Colonic mucosa (tissue), 4 donors: ENCODE measurements around the gene SPEG. TPM values are rescaled to one million over a fixed set of nuclear protein-coding genes. Genes with fewer than 3 reads are reported as not detected.

Experiments used
- DNase-seq: peaks from one replicate; pipeline ENCODE4 v3.0.0-alpha.2; 2020
- H3K27ac ChIP-seq: fragments of 200-600 bp; one replicate; pipeline ENCODE4 v1.8.0; 2021
- H3K27me3 ChIP-seq: fragments of 200-600 bp; one replicate; pipeline ENCODE4 v1.8.0; 2021
- H3K36me3 ChIP-seq: fragments of 200-600 bp; one replicate; pipeline ENCODE4 v1.8.0; 2021
- H3K4me1 ChIP-seq: fragments of 200-600 bp; one replicate; pipeline ENCODE4 v1.8.0; 2021; ENCODE audit warnings: mild to moderate bottlenecking
- H3K4me3 ChIP-seq: fragments of 200-600 bp; one replicate; pipeline ENCODE4 v1.8.0; 2021
- H3K9ac ChIP-seq, 2 donors: one replicate each; pipeline ENCODE4 v1.7.0; 2013; ENCODE audit warnings: control low read depth in 2 of 2, low read depth in 2 of 2, low read length in 2 of 2
- H3K9me3 ChIP-seq: fragments of 200-600 bp; one replicate; pipeline ENCODE4 v1.8.0; 2021
- CTCF ChIP-seq: fragments of 200-600 bp; IDR thresholded peaks from one replicate; pipeline ENCODE4 v1.8.0; 2022; ENCODE audit warnings: antibody characterized with exemption, mild to moderate bottlenecking
- intact Hi-C: fragments of 100-400 bp; cut with DNase I; formaldehyde crosslinking; loops from one replicate; pipeline ENCODE4 v1.14.1; 2022
- total RNA-seq, 2 donors: library from RNA; stranded (reverse); fragmentation: NEBNext Ultra II Directional in 1 of 2; extraction: Animal tissue kit (Norgen Biotek cat#: 25700) in 1 of 2; gene quantifications; one replicate each; pipeline ENCODE4 v1.2.1, GENCODE V29; 2021
- donor health status: healthy.
- donor health status: DM: no; HTN: no; CAD: no.
- donor health status: DM: no; HTN: no; CAD: no.

The SPEG gene
- total RNA-seq, 2 donors from 2014 or later, result 6.2 to 19.3 TPM

GRCh38 chr2:219448099-219448775, 13.6 kb downstream of the SPEG start:
- H3K9ac ChIP-seq, result no peak overlapping the region
- no peak for TF ChIP-seq CTCF
- intact Hi-C loops, result no loop called here
- H3K4me3 ChIP-seq, result no peak overlapping the region
- no peak for DNase-seq
- H3K27ac ChIP-seq, result no peak overlapping the region
- H3K4me1 ChIP-seq, result no peaks in the 10 kb centered on the region
- no peaks in the 10 kb centered on the region for H3K9me3 ChIP-seq
- H3K27me3 ChIP-seq, result peaks cover 27% of the 10 kb centered on the region
- no peaks in the 10 kb centered on the region for H3K36me3 ChIP-seq

GRCh38 chr2:219448776-219449341, 14.2 kb downstream of the SPEG start:
- no peaks in the 10 kb centered on the region for H3K9me3 ChIP-seq
- no peak overlapping the region for H3K4me3 ChIP-seq
- no peaks in the 10 kb centered on the region for H3K36me3 ChIP-seq
- no peak overlapping the region for H3K9ac ChIP-seq
- DNase-seq, result no peak
- H3K4me1 ChIP-seq, result no peaks in the 10 kb centered on the region
- intact Hi-C loops, result no loop called here
- peaks cover 23% of the 10 kb centered on the region for H3K27me3 ChIP-seq
- H3K27ac ChIP-seq, result no peak overlapping the region
- no peak for TF ChIP-seq CTCF

GRCh38 chr2:219449609-219450008, 15.0 kb downstream of the SPEG start:
- Histone ChIP-seq H3K4me3 (no peak overlapping the region), H3K36me3 (no peaks in the 10 kb centered on the region), H3K9me3 (no peaks in the 10 kb centered on the region), H3K27me3 (peaks cover 23% of the 10 kb centered on the region), H3K27ac (no peak overlapping the region), H3K4me1 (no peaks in the 10 kb centered on the region), H3K9ac (no peak overlapping the region)
- no peak for DNase-seq
- intact Hi-C loops, result no loop called here
- no peak for TF ChIP-seq CTCF

GRCh38 chr2:219451661-219452360, 17.2 kb downstream of the SPEG start:
- Histone ChIP-seq H3K27ac (peak overlapping the region; percentile 22), H3K4me3 (no peak overlapping the region), H3K9me3 (no peaks in the 10 kb centered on the region), H3K4me1 (no peaks in the 10 kb centered on the region), H3K9ac (no peak overlapping the region), H3K36me3 (no peaks in the 10 kb centered on the region), H3K27me3 (peaks cover 23% of the 10 kb centered on the region)
- intact Hi-C loops, result no loop called here
- TF ChIP-seq CTCF, result no peak
- no peak for DNase-seq

GRCh38 chr2:219452361-219453317, 18.0 kb downstream of the SPEG start:
- intact Hi-C loops, result no loop called here
- Histone ChIP-seq H3K9ac (no peak overlapping the region), H3K27me3 (peaks cover 19% of the 10 kb centered on the region), H3K4me3 (no peak overlapping the region), H3K27ac (peak overlapping the region; percentile 22), H3K9me3 (no peaks in the 10 kb centered on the region), H3K4me1 (no peaks in the 10 kb centered on the region), H3K36me3 (no peaks in the 10 kb centered on the region)
- DNase-seq, result no peak
- TF ChIP-seq CTCF, result no peak
